SK-N-MC (cell line): Measurements from ENCODE around the gene DISP2.

Experiments
- EZH2 ChIP-seq: fragments of 200-600 bp; sonication (generic); IDR thresholded peaks from one replicate; pipeline ENCODE4 v1.6.1; 2017; ENCODE audit warnings: antibody characterized with exemption
- FOXP2 ChIP-seq: optimal IDR thresholded peaks from 2 replicates; pipeline ENCODE3; 2011; ENCODE audit warnings: mild to moderate bottlenecking, moderate library complexity; ENCODE audit not compliant: insufficient read depth; ENCODE audit errors: extremely low read length, control extremely low read depth
- POLR2AphosphoS5 ChIP-seq: IDR thresholded peaks from 2 replicates; pipeline ENCODE4 v1.6.1; 2012; ENCODE audit warnings: mild to moderate bottlenecking, low read depth, low read length, borderline replicate concordance

DNA sequence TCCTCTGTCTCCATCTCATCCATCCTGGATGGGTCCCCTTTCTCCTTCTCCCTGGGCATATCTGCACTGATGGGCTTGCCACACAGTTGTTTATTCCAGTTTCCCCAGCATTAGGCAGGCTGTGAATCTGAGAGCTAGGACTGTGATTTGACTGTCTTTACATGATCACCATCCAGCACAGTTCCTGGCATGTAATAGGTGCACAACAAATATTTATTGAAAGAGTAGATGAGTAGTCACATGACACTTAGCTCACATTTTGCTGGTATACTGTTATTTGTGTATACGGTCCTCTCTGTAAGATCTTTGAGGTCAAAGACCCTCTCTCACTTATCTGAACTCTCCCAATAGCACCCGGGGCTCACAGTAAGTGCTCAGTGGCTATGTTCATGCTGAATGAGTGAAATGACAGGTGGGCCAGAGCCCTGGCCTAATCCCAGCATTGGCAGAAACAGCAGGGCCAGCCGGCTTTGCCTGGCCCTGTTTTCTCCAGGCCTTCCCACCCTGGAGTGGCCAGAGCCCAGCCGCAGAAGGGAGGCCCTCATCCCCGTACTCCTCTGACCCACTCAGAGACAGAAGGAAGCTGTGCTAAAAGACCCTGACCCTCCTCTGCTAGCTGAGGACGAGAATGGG, 66.6 kb downstream of the DISP2 start:
- TF ChIP-seq POLR2AphosphoS5 (no peak), EZH2 (no peak), FOXP2 (no peak)
